Medulla oblongata (tissue), 1 donor: Measurements from ENCODE around the gene STARD10.

Experiments
- DNase-seq: peaks from one replicate; pipeline ENCODE4 v3.0.0-alpha.2; 2015; ENCODE audit errors: extremely low spot score

Gene STARD10

GRCh38 chr11:72745511-72745910, 48.3 kb downstream of the STARD10 start:
- no peak for DNase-seq

- DNase-seq, result no peak
Observed at GRCh38 chr11:72744474-72744873, 49.4 kb downstream of the STARD10 start.

- DNase-seq, result no peak
Observed at GRCh38 chr11:72743321-72744221, 50.3 kb downstream of the STARD10 start.

GRCh38 chr11:72742513-72743320, 51.1 kb downstream of the STARD10 start:
- no peak for DNase-seq

GRCh38 chr11:72741849-72742512, 51.9 kb downstream of the STARD10 start:
- no peak for DNase-seq

GRCh38 chr11:72741429-72741833, 52.4 kb downstream of the STARD10 start:
- DNase-seq, result peak; percentile 79

GRCh38 chr11:72740562-72741428, 53.1 kb downstream of the STARD10 start:
- no peak for DNase-seq

GRCh38 chr11:72740060-72740424, 53.8 kb downstream of the STARD10 start:
- DNase-seq, result no peak

GRCh38 chr11:72739240-72740059, 54.4 kb downstream of the STARD10 start:
- DNase-seq, result no peak

- DNase-seq, result no peak
Observed at GRCh38 chr11:72738199-72739141, 55.4 kb downstream of the STARD10 start.

GRCh38 chr11:72737336-72737735, 56.5 kb downstream of the STARD10 start:
- DNase-seq, result no peak

GRCh38 chr11:72736452-72737069, 57.3 kb downstream of the STARD10 start:
- peak; percentile 75 for DNase-seq

- no peak for DNase-seq
Observed at GRCh38 chr11:72735495-72736027, 58.3 kb downstream of the STARD10 start.

- no peak for DNase-seq
Observed at GRCh38 chr11:72732329-72732728, 61.5 kb downstream of the STARD10 start.

- no peak for DNase-seq
Observed at GRCh38 chr11:72730737-72731136, 63.1 kb downstream of the STARD10 start.

- no peak for DNase-seq
Observed at GRCh38 chr11:72730243-72730642, 63.6 kb downstream of the STARD10 start.

- no peak for DNase-seq
Observed at GRCh38 chr11:72727521-72727920, 66.3 kb downstream of the STARD10 start.
